Nucleus accumbens (tissue), 56 donors: ENCODE measurements around the gene GABRA6.
"Not testable (repeated sequence)": the region's sequence is repeated elsewhere in the genome, so short reads cannot be mapped to it uniquely, and the experiment has no call there.

Experiments used
- DNase-seq, 56 donors: peaks; one replicate each; lab custom pipeline; 2025; lab: John Stamatoyannopoulos, UW

The GABRA6 gene

DNA sequence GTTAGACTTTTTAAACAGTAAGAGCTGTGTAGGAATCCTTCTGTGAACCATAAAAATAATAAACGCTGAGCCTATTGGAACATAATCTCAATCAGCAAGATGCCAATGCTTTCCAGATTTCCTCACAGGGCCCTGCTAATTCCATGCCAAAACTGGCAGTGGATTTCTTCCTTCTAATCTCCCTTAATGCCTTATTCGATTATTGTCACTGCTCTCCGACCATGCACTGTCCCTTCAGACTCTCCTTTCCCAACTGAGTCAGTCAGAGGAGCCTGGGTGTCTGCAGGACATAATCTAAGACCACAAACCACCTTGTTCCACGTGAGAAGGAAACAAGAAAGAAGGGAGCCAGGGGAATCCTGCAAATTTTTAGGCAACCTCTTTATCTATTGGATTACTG is at the start of gene GABRA6:
TSS of gene GABRA6 (plus strand) at position 261 of the 400 bp plus-strand sequence. CDS start 269 bp downstream, outside the sequence.
- DNase-seq = no peak

DNA sequence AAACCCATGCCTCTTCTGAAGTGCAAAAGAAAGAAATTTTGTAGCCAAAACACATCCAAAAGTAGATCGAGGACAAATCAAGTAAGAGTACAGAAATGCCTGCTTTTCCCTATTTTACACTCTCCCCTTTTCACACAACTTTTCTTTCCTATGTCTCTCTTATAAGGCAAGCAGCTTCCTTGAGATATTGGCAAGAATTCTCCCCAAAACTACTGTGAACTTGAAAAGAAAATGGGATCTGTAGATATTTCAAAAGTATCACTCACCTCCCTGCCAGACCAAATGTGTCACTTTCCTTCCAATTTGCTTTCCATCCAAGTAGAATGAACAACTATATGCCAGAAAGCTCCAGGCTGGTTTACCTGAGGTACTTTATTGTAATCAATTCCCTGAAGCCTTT is 47.9 kb upstream of the GABRA6 start:
- DNase-seq = no peak

DNA sequence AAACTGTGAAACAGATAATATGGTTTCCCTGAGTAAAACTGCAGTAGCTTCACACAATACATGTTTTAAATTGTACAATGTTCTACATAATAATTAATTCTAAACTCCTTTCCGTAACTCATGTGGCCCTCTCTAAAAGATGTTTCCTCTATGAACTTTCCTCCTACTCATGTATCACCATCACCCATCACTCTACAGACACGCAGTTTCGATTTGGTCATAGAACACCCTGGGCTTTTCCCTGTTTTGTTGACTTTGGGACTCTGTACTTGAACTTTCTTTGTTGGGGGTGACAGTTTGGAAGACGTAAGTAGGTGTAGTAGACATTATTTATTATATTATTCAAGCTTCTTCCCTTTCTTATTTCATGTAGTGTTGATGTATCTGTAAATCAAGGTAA is 44.1 kb upstream of the GABRA6 start:
- no peak for DNase-seq

DNA sequence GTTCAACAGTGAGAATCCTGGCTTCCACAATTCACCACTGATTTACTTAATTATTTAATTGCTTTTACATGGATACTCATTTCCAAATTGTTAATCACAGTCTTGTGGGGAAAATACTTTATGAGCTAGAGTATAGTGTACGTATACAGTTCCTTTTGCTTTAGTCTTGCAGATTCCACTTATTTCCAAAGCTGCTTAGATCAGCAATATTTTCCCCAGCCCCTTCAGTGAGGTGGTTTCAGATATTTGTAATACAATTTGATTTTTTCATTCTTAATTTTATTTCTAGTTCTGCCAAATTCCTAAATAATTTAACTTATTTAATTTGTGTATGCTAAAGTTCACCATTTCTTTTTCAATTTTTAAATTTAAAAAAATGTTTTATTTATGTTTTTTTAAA is 40.3 kb upstream of the GABRA6 start:
- DNase-seq = no peak

DNA sequence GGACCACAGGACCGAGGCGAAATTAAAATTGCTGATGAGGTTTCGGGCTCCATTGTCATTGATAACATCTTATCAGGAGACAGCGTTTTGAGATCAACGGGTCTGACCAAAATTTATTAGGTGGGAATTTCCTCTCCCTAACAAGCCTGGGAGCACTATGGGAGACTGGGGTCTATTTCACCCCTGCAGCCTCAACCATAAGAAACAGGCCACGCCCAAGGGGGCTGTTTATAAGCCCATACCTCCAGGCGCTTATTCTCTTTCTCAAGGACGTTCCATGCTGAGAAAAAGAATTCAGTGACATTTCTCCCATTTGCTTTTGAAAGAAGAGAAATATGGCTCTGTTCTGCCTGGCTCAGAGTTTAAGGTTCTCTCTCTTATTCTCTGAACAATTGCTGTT is 33.6 kb upstream of the GABRA6 start:
- not testable (repeated sequence) for DNase-seq

DNA sequence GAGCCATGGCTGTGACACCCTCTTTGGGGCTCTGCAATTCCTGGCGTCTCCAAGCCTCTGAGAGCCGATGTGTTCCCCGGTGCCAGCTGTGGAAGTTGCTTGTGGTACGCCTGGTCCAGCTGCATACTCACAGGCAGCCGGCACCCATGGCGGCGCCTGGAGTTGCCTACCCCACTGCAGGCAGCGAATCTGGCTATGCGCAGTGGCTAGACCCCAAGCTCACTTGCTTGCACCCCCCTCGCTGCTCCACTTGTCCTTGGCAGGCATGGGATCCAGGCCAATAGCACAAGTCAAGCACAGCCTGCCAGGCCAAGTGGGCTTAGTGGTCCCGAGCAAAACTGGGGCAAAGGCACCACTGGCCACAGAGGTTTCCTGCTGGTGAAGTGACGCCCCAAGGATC is 24.7 kb upstream of the GABRA6 start:
- DNase-seq = no peak

DNA sequence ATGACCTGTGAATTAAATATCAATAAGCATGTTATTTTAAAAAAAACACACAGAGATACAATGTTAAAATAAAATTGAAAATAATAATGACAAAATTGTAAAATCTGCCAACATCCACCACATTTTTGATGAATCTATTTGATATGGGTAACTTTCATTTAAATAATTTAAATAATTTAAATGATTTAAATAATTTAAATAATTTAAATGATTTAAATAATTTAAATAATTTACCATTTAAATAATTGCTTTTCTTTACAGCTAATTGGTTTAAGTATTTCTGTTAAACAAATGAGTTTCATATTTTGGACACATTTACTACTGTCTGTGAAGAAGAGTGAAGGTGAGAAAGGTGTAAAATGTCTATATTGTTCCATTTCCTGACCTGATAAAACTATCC is 22.1 kb upstream of the GABRA6 start:
- DNase-seq = no peak

DNA sequence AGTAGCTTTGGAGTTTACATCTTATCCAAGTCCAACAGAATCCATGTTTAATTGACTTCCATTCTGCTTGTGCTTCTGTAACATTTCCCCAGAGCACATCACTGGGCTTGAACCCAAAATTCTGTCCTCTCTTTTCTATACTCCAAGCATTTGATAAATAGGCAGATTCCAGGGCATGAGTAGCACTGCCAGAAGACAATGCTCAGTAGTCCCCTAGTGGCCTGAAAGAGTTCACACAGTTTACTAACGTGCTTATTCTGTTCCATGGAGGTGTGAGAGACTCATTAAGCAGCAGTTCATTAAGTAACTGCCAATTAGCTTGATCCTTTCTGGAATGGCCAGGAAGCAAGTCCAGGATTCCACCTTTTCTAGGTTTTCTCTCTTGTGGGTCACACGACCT is 9.4 kb upstream of the GABRA6 start:
- no peak for DNase-seq

DNA sequence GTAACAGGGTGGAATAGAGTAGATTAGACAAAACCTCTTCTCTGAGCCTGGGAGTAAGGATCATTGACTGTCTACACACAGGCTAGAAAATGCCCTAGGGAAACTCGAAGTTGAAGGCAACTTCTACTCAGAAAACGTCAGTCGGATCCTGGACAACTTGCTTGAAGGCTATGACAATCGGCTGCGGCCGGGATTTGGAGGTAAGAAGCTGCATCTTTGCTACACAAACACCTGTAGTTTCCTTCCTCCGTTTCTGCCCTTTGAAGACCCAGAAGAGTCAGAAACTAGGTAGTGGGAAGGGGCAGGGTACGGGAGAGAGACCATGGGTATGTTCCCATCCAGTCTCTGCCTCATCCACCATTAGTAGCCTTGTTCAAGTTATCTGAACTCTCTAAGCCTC is 628 bp downstream of the GABRA6 start:
- no peak for DNase-seq

DNA sequence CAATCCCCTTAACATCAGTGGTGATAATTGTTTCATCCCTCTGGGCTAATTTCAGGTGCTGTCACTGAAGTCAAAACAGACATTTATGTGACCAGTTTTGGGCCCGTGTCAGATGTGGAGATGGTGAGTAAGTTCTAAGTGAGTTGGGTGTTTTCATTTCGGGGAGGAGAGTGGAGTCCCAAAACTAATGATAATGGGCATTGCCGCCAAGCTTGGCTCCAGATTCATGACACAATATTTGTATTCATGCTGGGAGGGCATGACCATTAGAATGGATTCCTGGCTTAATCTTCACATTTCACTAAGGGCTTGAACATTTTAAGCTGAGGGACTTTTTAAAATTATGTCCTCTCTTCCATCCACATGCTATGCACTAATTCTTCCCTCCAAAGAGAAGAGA is 1.4 kb downstream of the GABRA6 start:
- no peak for DNase-seq

DNA sequence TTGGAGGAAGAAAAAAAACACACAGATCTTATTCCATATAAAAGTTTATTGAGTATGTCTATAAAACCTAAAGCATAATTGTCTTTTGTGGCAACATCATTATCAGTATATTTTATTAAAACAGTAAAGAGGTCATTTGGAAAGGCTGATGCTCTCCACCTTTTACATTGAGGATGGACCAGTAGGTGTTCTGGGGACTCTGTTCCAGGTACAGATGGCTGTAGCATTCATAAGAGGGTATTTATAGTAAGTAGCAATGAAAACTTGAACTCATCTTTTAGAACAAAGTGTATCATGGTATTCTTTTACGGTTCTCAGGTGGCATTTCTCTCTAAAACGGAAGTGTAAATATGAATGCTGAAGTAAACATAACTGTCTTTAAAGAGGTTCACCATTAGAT is 1.8 kb downstream of the GABRA6 start:
- no peak for DNase-seq

DNA sequence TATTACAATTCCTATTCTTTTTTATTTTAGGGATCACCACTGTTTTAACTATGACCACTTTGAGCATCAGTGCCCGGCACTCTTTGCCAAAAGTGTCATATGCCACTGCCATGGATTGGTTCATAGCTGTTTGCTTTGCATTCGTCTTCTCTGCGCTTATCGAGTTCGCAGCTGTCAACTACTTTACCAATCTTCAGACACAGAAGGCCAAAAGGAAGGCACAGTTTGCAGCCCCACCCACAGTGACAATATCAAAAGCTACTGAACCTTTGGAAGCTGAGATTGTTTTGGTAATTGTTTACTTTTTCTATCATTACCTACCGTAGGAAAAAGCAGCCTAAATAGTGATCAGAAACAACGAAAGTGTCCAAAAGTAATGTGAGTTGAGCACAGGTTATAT is 6.4 kb downstream of the GABRA6 start:
- DNase-seq = no peak

DNA sequence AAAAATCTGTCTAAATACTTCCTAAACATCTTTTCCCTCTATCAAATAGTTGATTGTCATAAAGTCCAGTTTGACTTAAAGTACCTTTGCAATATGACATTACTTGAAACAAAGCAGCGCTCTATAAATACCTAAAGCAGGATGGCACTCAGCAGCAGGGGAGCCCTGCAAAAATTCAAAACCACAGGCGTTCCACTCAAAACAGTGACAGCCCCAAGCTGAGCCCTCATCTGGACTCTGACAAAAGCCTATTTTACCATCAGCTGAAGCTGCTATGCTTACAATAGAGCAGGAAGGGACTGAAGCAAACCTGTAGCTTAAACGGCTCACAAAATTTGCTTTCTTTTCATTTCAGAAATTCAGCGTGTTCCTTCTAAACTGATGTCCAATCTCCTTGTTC is 11.5 kb downstream of the GABRA6 start:
- DNase-seq = no peak

DNA sequence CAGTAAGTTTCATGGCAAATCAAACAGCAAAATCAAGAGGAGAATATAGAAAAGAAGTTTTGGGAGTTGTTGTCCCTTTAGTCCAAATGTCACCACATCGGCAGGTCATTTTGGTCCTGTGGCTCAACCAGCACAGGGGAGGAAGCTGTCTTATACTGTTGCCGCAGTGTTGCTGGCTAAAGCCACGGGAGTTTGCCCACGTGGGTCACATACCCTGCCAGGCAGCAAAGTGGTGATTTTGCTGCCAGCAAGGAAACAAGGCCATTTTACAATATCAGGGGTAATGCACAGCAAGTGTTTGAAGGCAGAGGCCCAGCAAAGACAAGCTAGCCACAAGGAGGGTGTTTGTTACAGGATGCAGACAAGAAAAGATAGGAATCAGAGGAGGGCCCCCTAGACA is 14.5 kb downstream of the GABRA6 start:
- no peak for DNase-seq

DNA sequence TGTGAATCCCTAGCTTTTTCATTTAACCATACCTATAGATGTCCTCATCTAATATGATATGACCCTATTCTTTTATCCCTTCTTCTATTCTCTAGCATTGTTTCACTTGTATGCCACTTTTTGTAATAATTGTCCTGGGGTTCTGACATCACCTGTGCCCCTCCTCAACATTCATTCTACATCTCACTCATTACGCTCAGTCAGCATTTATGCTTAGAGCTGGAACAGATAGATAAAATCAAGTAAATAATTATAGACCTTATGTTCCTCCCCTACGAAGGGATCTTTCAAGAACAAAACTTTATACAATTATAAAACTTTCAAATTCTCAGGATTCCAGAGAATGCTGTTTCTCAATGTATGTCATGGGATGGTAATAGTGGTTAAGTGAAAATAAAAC is 18.0 kb downstream of the GABRA6 start:
- DNase-seq = no peak

DNA sequence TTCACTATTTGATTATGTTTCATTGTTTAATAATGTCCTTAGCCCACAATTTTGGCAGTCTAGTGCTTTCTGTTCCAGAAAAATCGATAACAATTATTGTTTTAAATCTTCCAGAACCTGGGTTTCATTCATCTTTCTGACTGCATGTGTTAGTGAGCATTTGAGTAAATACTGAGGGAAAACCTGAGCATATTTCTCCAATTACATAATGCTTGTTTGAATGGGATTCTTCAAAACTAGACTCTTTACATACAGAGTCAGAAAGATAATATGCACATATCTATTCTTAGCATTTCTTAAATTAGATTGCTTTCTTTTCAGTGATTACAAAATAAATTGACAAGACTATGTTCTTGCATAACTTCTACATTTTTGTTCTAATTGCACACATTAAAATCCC is 21.9 kb downstream of the GABRA6 start:
- no peak for DNase-seq

DNA sequence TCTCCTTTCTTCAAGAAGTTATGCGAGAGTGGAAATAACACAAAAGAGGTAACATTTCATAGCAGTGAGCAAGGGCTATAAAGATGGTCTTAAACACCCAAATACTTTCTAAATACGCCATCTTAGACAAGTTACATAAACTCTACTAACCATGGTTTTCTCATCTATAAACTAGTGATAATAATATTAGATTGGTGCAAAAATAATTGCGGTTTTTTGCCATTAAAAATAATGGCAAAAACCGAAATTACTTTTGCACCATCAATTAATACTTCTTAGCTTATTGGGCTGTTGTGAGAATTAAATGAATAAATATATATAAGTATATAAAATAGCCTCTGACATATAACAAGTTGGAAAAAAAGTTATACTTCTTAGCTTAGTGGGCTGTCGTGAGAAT is 23.7 kb downstream of the GABRA6 start:
- DNase-seq = no peak

DNA sequence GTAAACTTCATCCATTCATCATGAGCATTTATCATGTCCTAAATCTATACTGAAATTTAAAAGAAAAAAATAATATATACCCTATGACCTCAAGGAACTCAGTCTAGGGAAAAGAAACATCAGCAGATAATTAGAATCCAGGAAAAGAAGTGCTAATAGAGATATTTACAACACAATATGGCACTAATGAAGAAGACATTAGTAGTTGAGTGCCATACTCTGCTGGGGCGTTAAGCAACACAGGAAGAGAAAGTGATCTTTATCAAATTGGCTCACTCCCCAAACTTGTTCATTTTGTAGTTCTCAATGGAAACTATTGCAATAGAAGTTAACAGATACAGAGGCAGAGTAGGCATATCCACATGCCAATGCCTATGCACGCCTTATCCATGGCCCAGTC is 27.5 kb downstream of the GABRA6 start:
- no peak for DNase-seq

DNA sequence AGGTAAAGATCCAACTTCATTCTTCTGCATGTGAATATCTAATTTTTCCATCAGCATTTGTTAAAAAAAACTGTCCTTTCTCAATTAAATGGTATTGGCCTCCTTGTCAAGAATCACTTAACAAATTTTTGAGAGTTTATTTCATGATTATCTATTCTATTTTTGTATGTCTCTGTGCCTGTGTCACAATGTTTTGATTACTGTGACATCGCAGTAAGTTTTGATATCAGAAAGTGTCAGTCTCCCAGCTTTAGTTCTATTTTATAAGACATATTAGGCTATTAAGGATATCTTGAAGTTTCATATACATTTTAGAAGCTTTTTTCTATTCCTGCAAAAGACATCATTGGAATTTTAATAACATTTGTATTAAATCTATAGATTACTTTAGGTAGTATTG is 33.6 kb downstream of the GABRA6 start:
- DNase-seq = no peak

DNA sequence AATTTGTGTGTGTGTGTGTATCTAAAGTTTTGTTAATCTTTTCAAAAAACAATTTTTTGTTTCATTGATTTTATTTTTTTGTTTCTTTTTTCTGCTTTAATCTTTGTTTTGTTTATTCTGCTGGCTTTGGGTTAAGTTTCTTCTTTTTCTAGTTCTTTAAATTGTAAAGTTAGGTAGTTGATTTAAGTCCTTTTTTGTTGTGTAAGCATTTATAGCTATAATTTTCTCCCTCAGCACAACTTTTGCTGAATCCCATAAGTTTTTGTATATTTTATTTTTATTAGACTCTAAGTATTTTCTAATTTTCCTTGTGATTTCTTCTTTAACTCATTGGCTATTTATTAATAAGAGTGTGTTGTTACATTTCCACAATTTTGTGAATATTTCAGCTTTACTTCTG is 34.9 kb downstream of the GABRA6 start:
- no peak for DNase-seq

DNA sequence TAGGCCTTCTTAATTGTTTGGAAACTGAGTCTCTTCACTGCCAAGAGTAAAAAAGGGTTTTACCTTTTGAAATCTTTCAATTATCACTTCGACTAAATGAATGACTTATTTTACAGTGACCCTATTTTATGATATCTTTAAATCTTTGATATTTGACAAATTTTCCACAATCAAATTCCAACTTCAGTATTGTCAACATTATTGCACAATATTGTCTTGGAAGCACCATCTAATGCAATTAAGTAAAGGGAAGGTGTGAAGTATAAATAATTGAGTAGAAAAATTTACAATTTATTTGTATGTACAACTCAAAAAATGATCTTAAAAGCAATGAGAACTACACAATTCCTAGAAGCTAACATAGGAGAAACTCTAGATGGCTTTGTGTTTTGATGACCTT is 49.2 kb downstream of the GABRA6 start:
- no peak for DNase-seq

DNA sequence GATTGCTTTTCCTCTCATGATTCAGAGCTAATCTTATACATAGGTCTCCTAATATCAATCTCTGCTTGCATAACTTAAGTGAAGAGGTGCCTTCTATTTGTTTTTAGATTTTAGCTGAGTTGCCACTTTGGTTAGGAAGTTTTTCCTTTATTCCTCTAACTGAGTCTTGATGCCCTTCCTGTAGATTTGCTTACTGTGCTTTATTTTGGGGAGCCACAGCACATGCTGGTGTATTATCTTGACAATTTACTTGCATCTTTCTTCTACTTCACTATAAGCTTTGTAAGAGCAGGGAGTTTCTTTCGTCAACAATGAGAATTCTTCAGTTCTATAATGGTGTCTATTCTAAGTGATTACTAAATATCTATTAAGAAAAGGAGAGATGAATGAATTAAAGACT is 54.9 kb downstream of the GABRA6 start:
- no peak for DNase-seq

DNA sequence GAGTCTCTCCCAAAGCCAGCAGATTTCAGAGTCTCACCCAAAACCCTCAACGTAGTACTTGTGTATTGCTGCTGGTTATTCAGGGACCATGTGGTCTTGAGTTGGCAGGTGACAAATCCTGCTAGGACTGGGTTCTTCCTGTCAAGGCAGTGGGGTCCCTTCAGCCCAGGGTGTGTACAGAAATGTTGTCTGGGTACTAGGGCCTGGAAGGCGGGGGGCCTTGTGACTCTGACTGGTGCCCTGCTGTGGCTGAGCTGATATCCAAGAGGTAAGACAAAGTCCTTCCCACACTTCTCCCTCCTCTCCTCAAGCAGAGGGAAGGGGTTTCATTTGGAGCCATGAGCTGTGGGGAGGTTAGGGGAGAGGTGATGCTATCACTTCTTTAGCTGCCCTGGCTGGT is 58.8 kb downstream of the GABRA6 start:
- DNase-seq = no peak

DNA sequence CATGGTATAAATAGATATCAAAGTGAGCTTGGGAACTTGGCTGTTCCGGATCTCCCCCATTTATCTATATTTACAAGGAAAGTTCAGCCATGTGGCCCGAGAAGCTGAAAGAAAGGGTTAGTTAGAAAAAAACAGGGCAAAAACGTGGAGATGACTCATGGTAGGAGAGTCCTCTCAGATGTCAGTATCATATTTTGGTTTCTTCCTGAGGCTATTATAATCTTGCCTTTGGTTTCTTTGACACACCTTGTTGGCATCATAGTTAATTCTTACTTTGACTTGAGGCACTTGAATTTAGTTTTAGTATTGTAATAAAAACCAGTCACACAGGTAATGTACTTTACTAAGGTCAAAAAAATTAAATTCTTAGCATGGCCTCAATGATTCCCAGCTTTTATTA is 59.9 kb downstream of the GABRA6 start:
- DNase-seq = no peak
